ENCODE data around the gene CASZ1.

DNA sequence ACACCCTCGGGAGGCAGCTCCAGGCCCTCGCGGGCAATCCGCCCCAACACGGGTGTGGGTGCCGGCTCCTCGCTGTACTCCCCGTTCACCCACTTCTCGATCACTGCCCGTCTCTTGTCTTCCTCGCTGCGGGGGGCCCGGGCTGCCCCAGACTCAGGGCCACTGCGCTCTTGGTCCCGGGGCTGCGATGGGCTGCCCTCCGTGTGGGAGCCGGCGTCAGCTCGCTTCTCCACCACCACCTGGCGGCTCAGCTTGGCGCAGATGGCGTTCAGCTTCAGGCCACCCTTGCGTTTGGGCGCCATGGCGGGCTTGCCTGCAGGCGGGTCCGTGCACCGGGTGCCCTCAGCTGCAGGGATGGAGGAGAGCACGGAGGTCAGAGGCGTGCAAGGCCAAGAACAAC lies 131.2 kb downstream of the CASZ1 start:
- TF ChIP-seq, protein P1, sequence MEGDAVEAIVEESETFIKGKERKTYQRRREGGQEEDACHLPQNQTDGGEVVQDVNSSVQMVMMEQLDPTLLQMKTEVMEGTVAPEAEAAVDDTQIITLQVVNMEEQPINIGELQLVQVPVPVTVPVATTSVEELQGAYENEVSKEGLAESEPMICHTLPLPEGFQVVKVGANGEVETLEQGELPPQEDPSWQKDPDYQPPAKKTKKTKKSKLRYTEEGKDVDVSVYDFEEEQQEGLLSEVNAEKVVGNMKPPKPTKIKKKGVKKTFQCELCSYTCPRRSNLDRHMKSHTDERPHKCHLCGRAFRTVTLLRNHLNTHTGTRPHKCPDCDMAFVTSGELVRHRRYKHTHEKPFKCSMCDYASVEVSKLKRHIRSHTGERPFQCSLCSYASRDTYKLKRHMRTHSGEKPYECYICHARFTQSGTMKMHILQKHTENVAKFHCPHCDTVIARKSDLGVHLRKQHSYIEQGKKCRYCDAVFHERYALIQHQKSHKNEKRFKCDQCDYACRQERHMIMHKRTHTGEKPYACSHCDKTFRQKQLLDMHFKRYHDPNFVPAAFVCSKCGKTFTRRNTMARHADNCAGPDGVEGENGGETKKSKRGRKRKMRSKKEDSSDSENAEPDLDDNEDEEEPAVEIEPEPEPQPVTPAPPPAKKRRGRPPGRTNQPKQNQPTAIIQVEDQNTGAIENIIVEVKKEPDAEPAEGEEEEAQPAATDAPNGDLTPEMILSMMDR (IDR thresholded peaks at IDR 0.05; ENCODE audit: poor library complexity) = no peak
- TF ChIP-seq EZH2 (IDR thresholded peaks at IDR 0.05; ENCODE audit: borderline replicate concordance) (no peak), EZH2phosphoT487 (IDR thresholded peaks at IDR 0.05; ENCODE audit: low read depth, severe bottlenecking, unreplicated experiment) (no peak)

Measured in hepatocyte (in vitro differentiated cells).